Transverse colon (tissue), 4 donors: ENCODE data around the gene KCNJ16.

Source experiments
- CTCF ChIP-seq, 5 experiments: fragments of 200-600 bp in 3 of 5; fragments of 450-650 bp in 2 of 5; sonication (generic) in 3 of 5; IDR thresholded peaks; 1 replicate in 2 of 5; 2 replicates in 3 of 5; pipeline ENCODE4 v1.5.1; 2016 to 2017; ENCODE audit warnings: antibody characterized with exemption in 5 of 5, inconsistent platforms in 3 of 5, mild to moderate bottlenecking in 2 of 5, moderate library complexity in 1 of 5
- POLR2A ChIP-seq: fragments of 450-650 bp; IDR thresholded peaks from one replicate; pipeline ENCODE4 v1.6.1; 2016; ENCODE audit warnings: antibody characterized with exemption, mild to moderate bottlenecking, moderate library complexity
- POLR2AphosphoS5 ChIP-seq, 3 donors: sonication (generic); formaldehyde crosslinking; IDR thresholded peaks; one replicate each; pipeline ENCODE4 v1.6.1; 2016; ENCODE audit warnings: antibody characterized with exemption in 3 of 3

GRCh38 chr17:70049801-70050591 is 25.0 kb upstream of the KCNJ16 start:
- TF ChIP-seq CTCF (IDR thresholded peaks at IDR 0.05): no peak
- no peak for TF ChIP-seq POLR2AphosphoS5 (IDR thresholded peaks at IDR 0.05)
- TF ChIP-seq POLR2A: no peak
